Measurements from ENCODE around the gene CTBP2.

CTBP2 gene

GRCh38 chr10:125203186-125203800 is 42.9 kb upstream of the CTBP2 start:
- no peak overlapping the region for H3K4me3 ChIP-seq (ENCODE audit: low read depth, low read length)
- TF ChIP-seq CTCF (IDR thresholded peaks at IDR 0.05; ENCODE audit: insufficient read depth, low read depth, low read length, missing control alignments) = no peak
- no peak for DNase-seq (ENCODE audit: low read depth)

- DNase-seq (ENCODE audit: low read depth) = peak; percentile 16
- no peak for TF ChIP-seq CTCF (IDR thresholded peaks at IDR 0.05; ENCODE audit: insufficient read depth, low read depth, low read length, missing control alignments)
- no peak overlapping the region for H3K4me3 ChIP-seq (ENCODE audit: low read depth, low read length)
Measured at GRCh38 chr10:125201791-125202622, 41.6 kb upstream of the CTBP2 start.

- no peak for TF ChIP-seq CTCF (IDR thresholded peaks at IDR 0.05; ENCODE audit: insufficient read depth, low read depth, low read length, missing control alignments)
- no peak overlapping the region for H3K4me3 ChIP-seq (ENCODE audit: low read depth, low read length)
- peak; percentile 78 for DNase-seq (ENCODE audit: low read depth)
Measured at GRCh38 chr10:125201108-125201524, 40.8 kb upstream of the CTBP2 start.

- TF ChIP-seq CTCF (IDR thresholded peaks at IDR 0.05; ENCODE audit: insufficient read depth, low read depth, low read length, missing control alignments) = no peak
- H3K4me3 ChIP-seq (ENCODE audit: low read depth, low read length) = no peak overlapping the region
- DNase-seq (ENCODE audit: low read depth) = no peak
Measured at GRCh38 chr10:125200396-125200795, 40.0 kb upstream of the CTBP2 start.

GRCh38 chr10:125199270-125199669 is 38.9 kb upstream of the CTBP2 start:
- TF ChIP-seq CTCF (IDR thresholded peaks at IDR 0.05; ENCODE audit: insufficient read depth, low read depth, low read length, missing control alignments) = no peak
- DNase-seq (ENCODE audit: low read depth) = no peak
- no peak overlapping the region for H3K4me3 ChIP-seq (ENCODE audit: low read depth, low read length)

GRCh38 chr10:125194814-125195213 is 34.5 kb upstream of the CTBP2 start:
- H3K4me3 ChIP-seq (ENCODE audit: low read depth, low read length) = no peak overlapping the region
- DNase-seq (ENCODE audit: low read depth) = no peak
- TF ChIP-seq CTCF (IDR thresholded peaks at IDR 0.05; ENCODE audit: insufficient read depth, low read depth, low read length, missing control alignments) = no peak

Measured in GM12865 (cell line).